Esophagus muscularis mucosa (tissue), 4 donors: Measurements from ENCODE around the gene PSD4.

Experiments
- CTCF ChIP-seq, 3 experiments: fragments of 200-600 bp in 2 of 3; fragments of 450-650 bp in 1 of 3; sonication (generic) in 2 of 3; IDR thresholded peaks; one replicate each; pipeline ENCODE4 v1.5.1; 2017 to 2019; ENCODE audit warnings: antibody characterized with exemption in 3 of 3, mild to moderate bottlenecking in 2 of 3, moderate library complexity in 1 of 3
- EP300 ChIP-seq: sonication (generic); formaldehyde crosslinking; IDR thresholded peaks from one replicate; pipeline ENCODE4 v1.6.1; 2017; ENCODE audit warnings: antibody characterized with exemption
- POLR2A ChIP-seq: fragments of 450-650 bp; IDR thresholded peaks from one replicate; pipeline ENCODE4 v1.6.1; 2017; ENCODE audit warnings: antibody characterized with exemption, moderate library complexity, mild to moderate bottlenecking, low read depth
- POLR2AphosphoS5 ChIP-seq, 2 donors: sonication (generic); formaldehyde crosslinking; IDR thresholded peaks; one replicate each; pipeline ENCODE4 v1.6.1; 2017; ENCODE audit warnings: antibody characterized with exemption in 2 of 2

- TF ChIP-seq CTCF (IDR thresholded peaks at IDR 0.05), result no peak
- TF ChIP-seq POLR2AphosphoS5 (IDR thresholded peaks at IDR 0.05), result no peak
- TF ChIP-seq POLR2A, result no peak
- no peak for TF ChIP-seq EP300
Observed at GRCh38 chr2:113178069-113178746, 4.4 kb downstream of the PSD4 start.
